NCI-H748 treated with DMSO at 0.1 percent for 48 hours (cell line): ENCODE measurements around the gene ATP8A2.
"Not testable (repeated sequence)": the region's sequence is repeated elsewhere in the genome, so short reads cannot be mapped to it uniquely, and the experiment has no call there.

Source experiments
- DNase-seq: peaks from one replicate; lab custom pipeline; 2025; lab: John Stamatoyannopoulos, UW

Gene ATP8A2

GRCh38 chr13:25806264-25806974, 434.6 kb downstream of the ATP8A2 start:
- DNase-seq: no peak

GRCh38 chr13:25807562-25807961, 435.8 kb downstream of the ATP8A2 start:
- no peak for DNase-seq

- DNase-seq: no peak
These were observed 439.7 kb downstream of the ATP8A2 start for GRCh38 chr13:25811506-25811905.

- DNase-seq: no peak
These were observed 444.5 kb downstream of the ATP8A2 start for GRCh38 chr13:25816239-25816638.

GRCh38 chr13:25819856-25820530, 448.2 kb downstream of the ATP8A2 start:
- peak; percentile 94 for DNase-seq

GRCh38 chr13:25821776-25822175, 450.0 kb downstream of the ATP8A2 start:
- DNase-seq: no peak

GRCh38 chr13:25827221-25827620, 455.4 kb downstream of the ATP8A2 start:
- DNase-seq: not testable (repeated sequence)

- DNase-seq: no peak
These were observed 456.2 kb downstream of the ATP8A2 start for GRCh38 chr13:25827831-25828465.

GRCh38 chr13:25833761-25834160, 462.0 kb downstream of the ATP8A2 start:
- DNase-seq: no peak

- DNase-seq: no peak
These were observed 465.0 kb downstream of the ATP8A2 start for GRCh38 chr13:25836574-25837336.

- no peak for DNase-seq
These were observed 467.6 kb downstream of the ATP8A2 start for GRCh38 chr13:25839371-25839770.

- no peak for DNase-seq
These were observed 468.5 kb downstream of the ATP8A2 start for GRCh38 chr13:25840261-25840660.

GRCh38 chr13:25840931-25841330, 469.2 kb downstream of the ATP8A2 start:
- no peak for DNase-seq

GRCh38 chr13:25843692-25844091, 471.9 kb downstream of the ATP8A2 start:
- DNase-seq: no peak

GRCh38 chr13:25844559-25845434, 473.0 kb downstream of the ATP8A2 start:
- no peak for DNase-seq

- no peak for DNase-seq
These were observed 474.6 kb downstream of the ATP8A2 start for GRCh38 chr13:25846222-25846984.

- DNase-seq: no peak
These were observed 475.4 kb downstream of the ATP8A2 start for GRCh38 chr13:25847145-25847544.

GRCh38 chr13:25847635-25848626, 476.2 kb downstream of the ATP8A2 start:
- DNase-seq: no peak
